Fibroblast of pulmonary artery (primary cell): ENCODE results near the gene SNED1.

ENCODE experiments used
- DNase-seq: peaks from one replicate; pipeline ENCODE4 v3.0.0-alpha.2; 2010; ENCODE audit warnings: low read depth
- H3K4me3 ChIP-seq: replicated peaks from 2 replicates; pipeline ENCODE4 v1.5.1; 2011; ENCODE audit warnings: low read depth, mild to moderate bottlenecking, control low read depth, low read length, moderate library complexity
- CTCF ChIP-seq: IDR thresholded peaks from 2 replicates; pipeline ENCODE4 v1.5.1; 2011; ENCODE audit warnings: mild to moderate bottlenecking, control low read depth, low read length, inconsistent platforms; ENCODE audit errors: missing control alignments

The SNED1 gene

GRCh38 chr2:240961910-240962299 is 36.5 kb upstream of the SNED1 start:
- DNase-seq = no peak
- H3K4me3 ChIP-seq = no peak overlapping the region
- TF ChIP-seq CTCF = no peak

- H3K4me3 ChIP-seq = no peak overlapping the region
- peak; percentile 29 for DNase-seq
- no peak for TF ChIP-seq CTCF
Measured at GRCh38 chr2:240962300-240963064, 35.9 kb upstream of the SNED1 start.

GRCh38 chr2:240963065-240963867 is 35.2 kb upstream of the SNED1 start:
- no peak overlapping the region for H3K4me3 ChIP-seq
- TF ChIP-seq CTCF = no peak
- DNase-seq = no peak

DNA sequence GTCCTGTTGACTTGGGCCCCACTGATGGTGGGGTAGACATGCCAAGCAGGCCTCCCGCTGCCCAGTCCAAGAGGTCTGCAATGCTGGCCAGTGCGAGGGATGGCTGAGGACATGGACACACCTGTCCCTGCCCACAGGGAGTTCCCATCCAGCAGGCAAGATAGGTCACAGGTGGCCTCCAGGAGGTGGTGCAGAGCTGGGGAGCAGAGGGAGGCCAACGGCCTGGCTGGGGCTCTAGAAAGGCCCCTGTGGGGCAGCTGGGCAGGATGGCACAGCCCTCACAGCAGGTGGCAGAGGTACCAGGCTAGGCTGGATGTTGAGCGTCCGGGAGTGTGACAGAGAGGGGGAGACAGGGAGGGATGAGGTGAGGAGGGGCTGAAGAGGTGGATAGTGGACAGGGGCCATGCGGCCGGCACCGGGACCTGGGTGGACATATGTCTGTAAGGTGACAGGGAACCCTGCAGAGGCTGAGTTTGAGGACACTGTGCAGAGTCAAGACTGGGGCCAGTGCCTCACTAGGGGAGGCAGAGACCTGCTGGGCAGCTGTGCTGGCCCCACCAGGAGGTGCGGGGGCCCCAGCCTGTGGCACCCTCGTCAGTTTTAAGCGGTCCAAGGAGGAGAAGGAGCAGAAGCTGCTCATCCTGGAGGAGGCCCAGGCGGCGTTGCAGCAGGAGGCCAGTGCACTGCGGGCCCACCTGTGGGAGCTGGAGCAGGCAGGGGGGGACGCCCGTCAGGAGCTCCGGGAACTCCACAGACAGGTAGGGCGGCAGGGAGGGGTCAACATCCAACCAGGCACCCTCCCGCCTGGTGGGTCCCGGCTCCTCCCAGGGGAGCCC is 34.3 kb upstream of the SNED1 start:
- no peak for DNase-seq
- no peak overlapping the region for H3K4me3 ChIP-seq
- no peak for TF ChIP-seq CTCF

DNA sequence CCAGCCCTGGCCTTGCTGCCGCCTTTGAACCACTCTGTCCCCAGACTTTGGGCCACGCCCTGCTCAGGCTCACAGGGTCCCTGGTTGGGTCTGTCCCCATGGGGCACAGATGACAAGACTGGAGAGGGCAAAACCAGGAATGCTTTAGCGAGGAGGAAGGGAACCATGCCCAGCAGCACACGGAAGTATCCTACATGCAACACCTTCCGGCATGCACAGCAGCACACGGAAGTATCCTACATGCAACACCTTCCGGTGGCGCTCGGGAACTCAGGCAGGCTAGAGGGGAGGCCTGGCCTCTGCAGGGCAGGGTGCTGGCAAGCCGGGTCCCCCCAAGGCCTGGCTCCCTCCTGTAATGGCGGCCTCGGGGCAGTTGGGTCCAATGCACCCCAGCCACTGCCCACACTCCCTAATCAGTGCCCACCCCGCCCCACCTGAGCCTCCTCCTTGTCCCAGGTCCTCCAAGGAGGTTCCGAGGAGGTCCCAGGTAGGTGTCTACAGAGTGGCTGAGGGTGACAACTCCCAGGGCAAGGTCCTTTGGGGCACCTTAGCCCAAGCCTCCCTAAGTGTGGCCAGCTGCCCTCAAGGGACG is 33.6 kb upstream of the SNED1 start:
- H3K4me3 ChIP-seq = no peak overlapping the region
- no peak for DNase-seq
- TF ChIP-seq CTCF = no peak

DNA sequence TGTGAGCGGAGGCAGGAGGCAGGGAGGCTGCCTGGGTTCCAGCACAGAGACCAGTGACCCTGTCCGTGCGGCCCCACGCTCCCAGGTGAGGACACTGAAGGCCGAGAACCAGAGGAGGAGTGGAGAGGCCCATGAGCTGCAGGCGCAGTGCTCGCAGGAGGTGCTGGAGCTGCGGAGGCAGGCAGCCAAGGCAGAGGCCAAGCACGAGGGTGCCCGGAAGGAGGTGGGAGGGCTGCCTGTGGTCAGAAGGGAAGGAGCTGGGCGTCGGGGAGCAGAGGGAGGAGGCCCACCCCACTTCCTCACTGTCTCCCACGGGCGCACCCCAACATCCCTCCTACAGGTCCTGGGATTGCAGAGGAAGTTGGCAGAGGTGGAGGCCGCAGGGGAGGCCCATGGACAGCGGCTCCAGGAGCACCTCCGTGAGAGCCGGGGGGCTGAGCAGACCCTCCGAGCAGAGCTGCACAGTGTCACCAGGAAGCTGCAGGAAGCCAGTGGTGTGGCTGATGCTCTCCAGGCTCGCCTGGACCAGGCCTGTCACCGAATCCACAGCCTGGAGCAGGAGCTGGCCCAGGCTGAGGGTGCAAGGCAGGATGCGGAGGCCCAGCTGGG is 33.0 kb upstream of the SNED1 start:
- peak; percentile 40 for DNase-seq
- TF ChIP-seq CTCF = no peak
- H3K4me3 ChIP-seq = no peak overlapping the region
